GM21723 (cell line): ENCODE measurements around the gene ZFYVE21.
A peak's percentile ranks its signal among the peaks of the same experiment; 100 is the strongest.

Source experiments
- ATAC-seq: cut with Tn5 transposase; IDR thresholded peaks from one replicate; pipeline ENCODE4 v1.9.1; 2021; ENCODE audit warnings: mild to moderate bottlenecking, moderate library complexity; ENCODE audit not compliant: unreplicated experiment

ZFYVE21 gene

DNA sequence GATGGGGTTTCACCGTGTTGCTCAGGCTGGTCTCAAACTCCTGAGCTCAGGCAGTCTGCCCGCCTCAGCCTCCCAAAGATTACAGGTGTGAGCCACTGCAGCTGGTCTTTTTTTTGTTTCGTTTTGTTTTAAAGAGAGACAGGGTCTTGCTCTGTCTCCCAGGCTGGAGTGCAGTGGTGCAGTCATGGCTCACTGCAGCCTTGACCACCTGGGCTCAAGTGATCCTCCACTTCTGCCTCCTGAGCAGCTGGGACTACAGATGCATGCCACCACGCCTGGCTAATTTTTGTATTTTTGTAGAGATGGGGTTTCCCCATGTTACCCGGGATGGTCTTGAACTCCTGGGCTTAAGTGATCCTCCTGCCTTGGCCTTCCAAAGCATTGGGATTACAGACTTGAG is 24.0 kb upstream of the ZFYVE21 start:
- peak; percentile 71 for ATAC-seq

DNA sequence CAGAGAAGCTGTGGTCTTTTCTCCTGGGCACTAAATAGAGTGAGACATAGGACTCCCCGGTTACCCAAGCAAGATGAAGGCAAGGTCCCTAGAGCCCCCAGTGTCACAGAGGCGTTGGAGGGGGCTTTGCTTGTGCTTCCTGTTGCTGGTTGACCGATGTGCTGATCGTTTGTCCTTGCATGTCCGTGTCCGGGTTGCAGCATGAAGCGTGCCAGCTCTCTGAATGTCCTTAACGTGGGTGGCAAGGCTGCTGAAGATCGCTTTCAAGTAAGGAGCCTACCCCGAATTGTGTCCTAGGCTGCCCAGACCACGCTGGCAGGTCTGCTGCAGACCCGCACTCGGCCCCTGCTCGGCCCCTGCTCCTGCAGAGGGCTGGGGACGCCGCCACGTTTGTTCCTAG is 23.5 kb upstream of the ZFYVE21 start:
- peak; percentile 8 for ATAC-seq

DNA sequence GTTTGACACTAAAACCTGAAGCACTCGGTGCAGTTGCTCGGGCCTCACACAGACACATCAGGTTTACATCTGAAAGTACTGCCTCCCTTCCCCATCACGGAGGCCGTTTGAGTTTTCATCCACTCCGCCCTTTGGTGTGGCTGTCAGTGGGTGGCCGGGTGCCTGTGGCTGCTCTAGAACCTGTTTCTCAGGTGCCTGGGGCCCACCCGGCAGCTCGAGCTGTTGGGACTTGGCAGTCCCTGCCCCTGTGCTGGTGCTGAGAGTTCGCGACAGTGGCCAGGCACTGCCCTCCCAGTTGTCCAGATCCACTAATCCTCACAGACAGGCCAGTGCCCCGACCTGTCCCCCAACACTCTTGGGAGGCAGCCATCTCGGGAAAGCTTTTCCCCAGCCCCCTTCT is 22.7 kb upstream of the ZFYVE21 start:
- ATAC-seq: no peak

DNA sequence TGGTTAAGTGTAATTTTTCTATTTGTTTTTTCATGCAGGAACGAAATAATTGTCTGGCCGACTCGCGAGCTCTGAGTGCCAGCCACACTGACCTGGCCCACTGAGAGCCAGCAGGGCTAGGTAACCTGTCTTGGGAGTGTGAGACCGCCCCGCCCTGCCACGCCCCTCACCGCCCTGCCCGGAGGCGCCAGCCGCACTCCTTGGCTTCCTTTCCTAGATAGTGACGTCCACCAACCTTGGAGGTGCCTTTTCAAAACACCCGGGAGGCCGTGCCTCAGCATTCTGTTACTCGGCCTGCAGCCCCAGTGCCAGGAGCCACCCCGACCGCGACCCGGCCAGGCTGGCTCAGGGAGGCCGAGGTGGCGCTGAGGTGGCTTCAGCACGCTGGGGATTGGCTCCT is 22.1 kb upstream of the ZFYVE21 start:
- ATAC-seq: no peak

DNA sequence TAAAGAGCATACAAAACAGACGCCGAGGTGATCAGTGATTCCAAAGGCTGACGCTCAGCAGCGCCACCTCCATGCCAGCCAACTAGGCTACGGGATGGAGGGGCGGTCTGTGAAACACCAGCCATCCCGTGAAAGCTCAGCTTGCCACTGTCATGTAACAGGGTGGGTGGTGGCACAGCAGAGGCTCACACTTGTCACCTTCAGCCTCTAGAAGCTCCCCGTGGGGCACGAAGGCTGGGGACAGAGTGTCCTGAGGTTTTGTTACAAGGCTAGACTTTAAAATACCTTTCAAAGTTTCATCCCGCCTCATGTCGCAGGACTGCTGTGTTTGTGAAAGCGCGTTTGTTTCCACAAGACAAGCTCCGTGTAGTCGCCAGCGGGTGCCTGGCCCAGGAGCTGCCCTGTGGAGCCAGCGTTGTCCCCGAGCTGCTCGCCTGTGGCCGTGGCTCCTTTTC is 21.0 kb upstream of the ZFYVE21 start:
- ATAC-seq: no peak

DNA sequence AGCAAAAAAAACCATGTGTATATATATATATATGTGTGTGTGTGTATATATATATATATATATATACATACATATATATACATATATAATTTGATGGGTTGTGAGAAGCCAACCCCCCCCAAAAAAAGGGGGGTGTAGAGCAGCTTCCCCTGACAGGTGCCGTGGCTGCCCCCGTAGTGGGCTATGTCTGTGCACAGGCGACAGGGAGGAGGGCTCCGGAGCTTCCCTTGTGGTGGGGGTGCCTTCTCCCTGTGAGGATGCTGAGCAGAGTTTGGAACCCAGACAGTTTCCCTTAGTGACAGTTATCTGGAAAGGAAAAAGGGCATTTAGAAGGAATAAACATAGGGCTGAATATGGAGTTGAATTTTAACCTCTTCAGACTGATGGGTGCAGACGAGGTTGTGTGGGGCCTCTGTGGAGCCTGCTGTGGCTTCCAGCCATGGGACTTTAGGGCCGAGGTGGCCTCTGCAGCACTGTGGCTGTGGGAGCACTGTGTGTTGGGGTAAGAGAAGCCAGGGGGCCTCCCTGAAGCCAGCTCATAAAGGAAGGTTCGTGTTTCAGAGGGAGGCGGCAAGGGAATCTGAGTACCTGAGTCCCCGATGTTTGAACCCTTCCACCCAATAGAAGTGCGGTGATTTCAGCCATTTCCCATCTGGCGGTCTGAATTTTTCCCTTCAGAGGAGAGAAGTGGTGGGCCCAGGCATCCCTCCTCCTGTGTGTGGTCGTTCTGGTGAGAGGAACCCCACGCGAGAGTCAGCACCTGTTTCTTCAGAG is 20.1 kb upstream of the ZFYVE21 start:
- no peak for ATAC-seq

DNA sequence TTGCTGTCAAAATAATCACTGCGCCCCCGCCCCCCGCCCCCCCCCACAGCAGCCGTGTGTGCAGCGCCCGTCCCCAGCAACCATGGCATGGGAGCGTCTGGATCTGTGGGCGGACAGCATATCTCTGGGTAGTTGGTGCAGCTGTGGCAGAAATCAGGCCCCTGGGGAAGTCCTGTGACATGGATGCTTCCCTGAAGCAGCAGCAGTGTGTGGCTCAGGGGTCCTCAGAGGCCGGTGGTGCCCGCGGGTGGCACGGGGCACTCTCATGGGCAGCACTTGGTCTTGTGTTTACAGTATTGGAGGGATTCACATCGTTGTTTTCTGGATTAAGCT is 19.6 kb upstream of the ZFYVE21 start:
- no peak for ATAC-seq

DNA sequence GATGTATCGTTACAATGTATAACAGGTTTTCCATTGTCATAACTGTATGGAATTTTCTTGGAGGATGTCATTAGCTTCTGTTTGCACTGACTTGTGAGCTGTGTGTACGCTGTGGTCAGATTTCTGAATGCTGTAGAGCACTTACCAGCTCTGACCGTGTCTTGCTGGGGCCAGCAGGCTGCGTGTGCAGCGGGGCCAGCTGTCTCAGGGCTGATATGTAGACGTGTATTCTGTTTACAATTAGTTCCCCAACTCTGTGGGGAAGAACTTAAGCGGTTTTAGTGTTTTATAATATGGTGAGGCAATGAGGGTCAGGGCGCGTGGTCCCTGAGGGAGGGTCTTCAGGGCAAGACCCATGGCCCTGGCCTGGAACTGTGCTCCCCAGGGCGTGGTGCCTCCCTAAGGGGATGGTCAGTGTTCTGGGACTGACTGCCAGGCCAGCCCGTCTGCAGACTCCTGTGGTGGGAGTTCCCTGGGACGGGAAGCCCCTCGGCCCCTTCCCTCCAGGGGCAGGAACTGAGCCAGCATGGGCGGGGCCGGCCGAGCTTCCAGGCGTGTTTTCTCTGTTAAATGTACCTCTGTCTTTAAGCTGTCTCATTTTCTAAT is 19.0 kb upstream of the ZFYVE21 start:
- ATAC-seq: no peak

DNA sequence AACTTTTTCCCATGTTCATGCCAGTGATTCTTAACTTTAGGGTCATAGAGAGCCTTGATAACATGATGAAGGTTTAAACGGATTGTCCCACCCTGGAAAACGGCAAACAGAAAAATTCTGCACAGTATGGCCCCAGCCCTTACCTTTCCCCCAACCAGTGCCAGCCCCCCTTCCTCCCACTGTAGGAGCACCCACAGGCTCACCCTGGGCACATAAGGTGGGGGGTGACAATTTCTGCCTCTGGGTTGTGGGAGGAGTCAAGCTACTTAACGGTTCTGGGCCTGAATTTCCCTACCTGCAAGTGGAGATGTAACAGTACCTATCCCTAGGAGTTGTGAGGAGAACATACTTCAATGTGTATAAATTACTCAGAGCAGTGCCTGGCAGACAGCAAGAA is 18.4 kb upstream of the ZFYVE21 start:
- ATAC-seq: no peak

DNA sequence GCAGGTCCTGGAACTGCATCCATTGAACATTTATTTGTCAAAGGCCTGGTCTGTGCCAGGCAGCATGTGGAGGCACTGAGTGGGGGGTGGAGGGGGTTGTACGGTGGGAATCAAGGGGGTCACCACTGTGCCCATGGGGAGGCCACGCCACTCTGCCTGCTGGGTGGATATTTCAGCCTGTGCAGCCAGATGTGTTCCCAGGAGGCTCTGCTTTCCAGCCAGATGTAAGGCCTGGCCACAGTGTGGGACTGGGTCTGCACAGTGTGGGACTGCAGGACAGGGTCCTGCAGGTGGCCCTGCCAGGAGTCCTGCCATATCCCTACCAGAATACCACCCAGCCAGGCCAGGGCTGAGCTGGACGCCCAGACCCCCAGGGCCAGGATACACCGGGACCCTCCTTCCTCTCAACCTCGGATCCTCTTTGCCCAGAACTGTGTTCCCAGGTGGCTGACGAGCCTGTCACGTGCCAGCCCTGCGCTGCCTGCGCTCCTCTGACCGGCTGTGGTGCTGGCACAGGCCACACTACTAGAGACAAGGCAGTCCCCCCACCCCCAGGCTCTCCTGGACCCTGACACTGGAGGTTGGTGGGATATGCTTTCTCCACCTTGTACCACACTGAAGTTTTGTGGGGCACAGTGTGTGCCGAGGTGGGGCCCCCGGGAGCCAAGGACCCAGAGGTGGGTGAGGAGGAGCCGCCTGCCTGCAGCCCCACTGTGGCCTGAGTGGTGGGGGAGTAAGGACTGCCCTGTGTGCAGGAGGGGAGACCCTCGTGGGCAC is 17.8 kb upstream of the ZFYVE21 start:
- ATAC-seq: no peak

DNA sequence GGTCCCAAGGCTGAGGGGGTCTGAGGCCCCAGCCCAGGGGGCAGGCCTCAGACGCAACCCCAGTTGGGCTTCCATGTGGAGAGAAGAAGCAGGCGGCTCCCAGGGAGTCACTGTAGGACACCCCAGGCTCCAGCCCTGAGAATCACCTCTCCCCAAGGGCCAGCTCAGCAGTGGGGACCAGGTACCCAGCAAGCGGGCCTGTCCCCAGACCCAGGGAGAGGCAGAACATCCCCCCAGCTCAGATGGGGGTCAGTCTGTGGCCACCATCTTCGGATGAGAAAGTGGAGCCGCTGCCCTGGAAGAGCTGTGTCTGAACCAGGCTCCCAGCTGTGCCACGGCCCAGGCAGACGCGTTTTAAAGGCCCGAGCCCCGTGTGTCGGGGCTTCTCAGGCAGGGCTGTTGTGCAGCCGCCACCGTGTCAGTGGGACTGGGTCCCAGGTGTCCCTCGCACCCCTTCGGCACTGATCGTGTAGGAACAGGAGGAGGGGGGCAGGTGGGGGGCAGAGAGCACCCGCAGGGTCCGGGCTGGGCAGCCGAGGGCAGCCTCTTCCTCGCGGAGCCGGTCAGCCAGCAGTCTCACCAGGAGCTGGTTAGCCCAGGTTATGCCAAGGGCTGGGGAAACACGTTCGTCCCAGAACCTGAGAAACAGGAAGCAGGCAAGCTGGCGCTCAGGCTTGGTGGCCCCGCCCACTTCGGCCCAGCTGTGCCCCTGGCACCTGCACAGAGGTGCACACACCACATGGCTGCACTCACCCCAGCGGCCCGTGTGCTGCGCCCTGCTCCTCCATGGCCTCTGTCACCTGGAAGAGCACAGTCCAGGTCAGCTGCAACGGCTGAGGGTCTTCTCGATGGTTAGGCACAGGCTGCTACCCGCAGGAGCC is 17.0 kb upstream of the ZFYVE21 start:
- ATAC-seq: no peak

DNA sequence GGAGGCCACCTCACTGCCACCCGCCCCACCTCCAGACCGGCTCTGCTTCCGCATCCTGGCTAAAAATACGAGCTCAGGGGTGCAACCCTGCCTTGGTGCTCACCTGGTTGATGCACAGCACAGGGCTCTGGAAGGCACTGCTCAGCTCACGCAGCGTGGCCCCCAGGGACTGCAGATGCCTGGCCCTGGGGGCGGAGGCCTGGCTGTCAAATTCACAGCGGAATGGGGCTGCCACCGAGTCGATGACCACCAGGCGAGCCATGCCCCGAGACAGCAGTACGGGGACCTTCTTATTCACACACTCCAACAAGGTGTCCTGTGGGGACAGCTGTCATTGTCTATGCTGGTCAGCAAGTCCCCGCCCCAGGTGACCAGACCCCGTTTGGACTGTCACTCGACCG is 16.3 kb upstream of the ZFYVE21 start:
- no peak for ATAC-seq

DNA sequence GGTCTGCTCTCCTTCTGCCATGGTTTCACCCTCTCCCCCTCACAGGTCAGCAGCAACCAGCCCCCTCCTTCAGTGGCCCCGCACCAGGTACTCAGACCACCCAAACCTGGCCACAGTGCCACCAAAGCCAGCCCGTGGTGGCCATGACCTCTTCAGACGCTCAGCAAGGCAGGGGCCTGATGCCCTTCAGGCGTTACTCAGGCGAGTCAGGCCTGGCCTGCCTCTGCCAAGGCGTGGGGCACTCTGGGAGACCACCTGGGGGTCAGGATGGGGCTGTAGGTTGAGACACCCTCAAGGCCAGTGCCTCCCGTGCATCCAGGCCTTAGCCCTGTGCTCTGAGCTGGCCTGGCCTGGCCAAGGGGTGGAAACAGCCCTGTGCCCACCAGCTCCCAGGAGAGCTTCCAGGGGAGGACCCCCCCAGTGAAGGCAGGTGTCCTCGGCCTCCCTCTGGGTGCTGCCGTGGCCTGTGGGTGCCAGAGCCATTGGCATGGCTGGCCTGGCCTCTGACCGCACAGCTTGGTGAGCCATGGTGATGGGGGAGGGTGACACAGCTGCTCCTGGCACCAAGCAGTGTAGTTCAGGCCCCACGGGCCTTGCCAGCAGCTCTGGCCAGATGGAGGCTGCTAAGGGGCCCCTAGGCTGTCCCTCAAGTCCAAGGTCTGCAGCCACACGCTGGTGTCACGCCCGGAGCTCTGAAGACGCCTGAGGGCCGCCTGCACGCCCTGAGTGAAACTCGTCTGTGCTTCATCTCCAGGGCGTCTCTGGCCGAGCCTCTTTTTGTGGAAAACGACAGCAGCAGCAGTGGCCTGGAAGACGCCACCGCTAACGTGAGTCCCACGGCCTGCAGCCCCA is 15.5 kb upstream of the ZFYVE21 start:
- ATAC-seq: no peak

DNA sequence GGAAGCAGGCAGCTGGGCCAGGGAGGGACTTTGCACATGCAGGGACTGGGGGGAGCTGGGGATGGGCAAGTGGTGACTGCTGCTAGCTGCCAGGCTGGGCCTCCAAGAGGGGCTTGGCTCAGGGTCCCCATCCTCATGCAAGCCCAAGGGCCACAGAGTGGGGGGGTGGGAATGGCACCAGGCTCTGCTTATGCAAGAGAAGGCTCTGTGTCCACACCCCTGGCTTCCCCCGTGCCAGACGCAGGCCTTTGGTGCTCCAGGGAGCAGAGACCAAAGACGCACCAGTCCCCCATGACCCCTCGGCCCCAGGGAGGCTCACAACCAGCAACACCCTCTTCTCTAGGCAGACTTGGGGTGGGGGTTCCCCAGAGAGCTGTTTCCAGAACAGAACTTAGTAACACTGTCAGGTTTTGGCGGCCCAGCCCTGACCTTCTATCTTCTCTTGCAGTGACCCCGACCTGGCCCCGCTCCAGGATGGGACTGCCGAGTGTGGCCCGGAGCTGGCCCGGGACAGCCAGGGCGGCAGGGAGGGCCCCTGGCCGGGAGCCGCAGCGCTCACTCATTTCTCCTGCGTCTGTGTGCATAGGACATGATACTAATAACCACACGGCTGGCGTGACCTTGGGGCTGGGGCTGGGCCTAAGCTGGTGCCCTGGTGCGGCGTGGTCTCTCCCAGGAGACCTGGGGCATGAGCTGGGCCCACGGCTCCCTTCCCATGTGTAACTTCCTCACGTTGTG is 14.7 kb upstream of the ZFYVE21 start:
- ATAC-seq: no peak

DNA sequence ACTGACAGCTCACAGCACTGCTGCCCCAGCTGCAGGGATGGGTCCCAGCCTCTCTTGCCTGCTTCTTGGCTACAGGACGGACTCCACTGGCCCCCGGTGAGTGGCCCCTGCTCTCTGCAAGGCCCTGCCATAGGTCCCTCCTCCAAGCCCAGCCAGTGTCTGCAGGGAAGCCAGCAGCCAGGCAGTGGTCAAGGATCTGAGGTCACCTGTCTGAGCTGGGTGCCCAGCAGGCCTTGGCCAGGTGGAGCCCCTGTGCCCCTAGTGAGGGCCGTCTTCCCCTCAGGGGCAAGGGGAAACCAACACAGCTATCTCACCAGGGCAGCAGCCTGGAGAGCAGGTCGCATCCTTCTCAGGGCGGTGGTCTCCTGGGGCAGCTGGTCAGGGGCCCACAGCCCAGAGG is 13.5 kb upstream of the ZFYVE21 start:
- ATAC-seq: no peak

DNA sequence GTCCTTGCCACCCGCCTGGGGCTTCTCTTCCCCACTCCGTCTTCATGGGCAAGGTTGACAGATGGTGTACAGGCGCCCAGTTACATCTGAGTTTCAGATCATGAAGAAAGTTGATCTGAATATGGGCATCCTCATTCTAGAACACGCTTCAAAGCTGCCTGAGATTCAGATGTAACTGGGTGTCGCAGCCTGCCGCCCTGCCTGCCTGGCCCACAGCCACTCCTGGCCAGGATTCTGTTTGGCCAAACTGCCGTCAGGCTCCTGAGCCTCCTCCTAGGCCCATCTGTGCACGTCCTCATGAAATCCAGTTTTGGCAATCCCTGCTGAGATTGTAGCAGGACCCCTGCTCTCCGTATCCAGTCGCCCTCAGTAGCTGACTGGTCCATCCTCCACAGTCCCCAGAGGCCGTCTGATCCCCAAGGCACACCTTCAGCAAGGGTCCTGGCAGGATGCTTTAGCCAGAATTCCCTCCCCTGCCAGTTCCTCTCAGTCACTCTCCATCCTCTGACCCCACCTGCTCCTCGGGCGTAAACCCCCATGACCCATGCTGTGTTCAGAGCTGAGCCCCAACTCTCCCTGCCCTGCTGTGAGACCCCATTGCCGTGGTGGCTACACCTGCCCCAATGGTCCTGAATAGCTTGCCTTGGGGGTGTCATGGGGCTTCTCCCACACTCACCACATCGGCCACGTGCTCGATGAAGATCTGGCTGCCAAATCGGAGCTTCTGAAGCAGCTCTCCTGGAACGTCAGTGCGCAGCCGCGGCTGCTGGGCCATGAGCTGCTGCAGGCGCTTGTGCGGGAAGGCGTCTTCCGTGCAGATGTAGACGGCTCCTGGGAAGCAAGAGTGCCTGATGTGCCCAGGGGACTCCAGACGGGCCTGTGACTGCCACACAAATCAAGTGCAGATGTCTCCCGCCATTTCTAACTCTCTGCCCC is 12.8 kb upstream of the ZFYVE21 start:
- ATAC-seq: no peak

DNA sequence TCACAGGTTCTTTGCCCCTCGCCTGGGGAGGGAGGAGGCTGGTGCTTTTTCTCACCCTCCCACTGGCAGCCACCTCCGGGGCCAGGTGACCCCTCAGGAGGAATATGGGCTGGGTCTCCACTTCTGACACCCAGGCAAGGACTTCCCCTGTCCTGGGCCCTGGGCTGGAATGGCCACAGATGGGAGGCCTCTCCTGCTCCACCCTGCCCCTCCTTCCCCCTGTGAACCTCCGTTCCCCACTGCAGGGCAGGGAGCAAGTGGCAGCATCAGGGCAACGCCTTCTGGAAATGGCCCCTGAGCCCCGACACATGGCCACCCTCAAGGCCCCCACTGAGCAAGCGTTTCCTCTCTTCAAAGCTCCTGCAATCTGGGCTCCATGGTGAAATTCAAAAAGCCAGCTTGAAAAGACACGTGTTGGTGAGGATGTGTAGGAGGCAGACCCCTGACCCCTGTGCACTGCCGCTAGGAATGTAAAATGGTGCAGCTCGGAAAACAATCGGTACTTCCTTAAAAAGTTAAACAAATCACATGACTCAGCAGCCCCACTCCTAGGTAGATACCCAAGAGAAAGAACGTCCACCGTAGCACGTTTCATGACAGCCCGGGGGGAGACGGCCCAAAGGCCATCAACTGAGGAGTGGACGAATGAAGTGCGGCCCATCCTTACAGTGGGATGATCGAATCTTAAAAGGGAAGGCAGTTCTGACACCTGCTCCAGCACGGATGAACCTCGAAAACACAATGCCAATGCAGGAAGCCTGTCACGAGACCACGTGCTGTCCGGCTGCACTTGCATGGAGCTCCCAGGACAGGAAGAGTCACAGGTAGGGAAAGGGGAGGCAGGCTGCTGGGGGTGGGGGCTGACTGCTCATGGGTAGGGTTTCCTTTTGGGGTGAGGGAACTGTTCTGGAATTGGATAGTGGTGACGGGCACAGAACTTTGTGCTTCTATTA is 11.9 kb upstream of the ZFYVE21 start:
- no peak for ATAC-seq
